Heart right ventricle (tissue), 16 donors: Measurements from ENCODE around the gene PRDX5. TPM values are rescaled to one million over a fixed set of nuclear protein-coding genes. Genes with fewer than 3 reads are reported as not detected.

Experiments used
- ATAC-seq, 8 donors: fragments of 200-7000 bp; cut with Tn5 transposase; one replicate each; pipeline ENCODE4 v1.9.1; 2020; ENCODE audit warnings: mild to moderate bottlenecking in 8 of 8, moderate library complexity in 8 of 8, moderate number of reproducible peaks in 1 of 8
- DNase-seq, 2 donors: peaks; one replicate each; pipeline ENCODE4 v3.0.0-alpha.2; 2020
- H3K27ac ChIP-seq, 10 donors: fragments of 200-600 bp; sonication (generic) in 2 of 10; one replicate each; pipeline versions ENCODE4 v1.5.0 to v1.8.0; 2020 to 2022; ENCODE audit warnings: mild to moderate bottlenecking in 3 of 10
- H3K27me3 ChIP-seq, 7 donors: fragments of 200-600 bp; one replicate each; pipeline ENCODE4 v1.8.0; 2021 to 2022; ENCODE audit warnings: mild to moderate bottlenecking in 2 of 7
- H3K36me3 ChIP-seq, 9 donors: fragments of 200-600 bp; sonication (generic) in 1 of 9; one replicate each; pipeline versions ENCODE4 v1.5.0 to v1.8.0; 2020 to 2022; ENCODE audit warnings: mild to moderate bottlenecking in 2 of 9
- H3K4me1 ChIP-seq, 9 donors: fragments of 200-600 bp; sonication (generic) in 1 of 9; one replicate each; pipeline versions ENCODE4 v1.5.0 to v1.8.0; 2020 to 2022; ENCODE audit warnings: mild to moderate bottlenecking in 4 of 9
- H3K4me3 ChIP-seq, 10 donors: fragments of 200-600 bp; sonication (generic) in 2 of 10; one replicate each; pipeline versions ENCODE4 v1.5.0 to v1.8.0; 2020 to 2022; ENCODE audit warnings: mild to moderate bottlenecking in 7 of 10, moderate library complexity in 2 of 10
- H3K9me3 ChIP-seq, 11 donors: fragments of 200-600 bp in 10 of 11; sonication (generic) in 2 of 11; one replicate each; pipeline versions ENCODE4 v1.5.0 to v1.8.0; 2013 to 2022; ENCODE audit warnings: mild to moderate bottlenecking in 2 of 11, control low read depth in 1 of 11, moderate library complexity in 1 of 11
- CTCF ChIP-seq, 9 donors: fragments of 200-600 bp; sonication (generic) in 2 of 9; IDR thresholded peaks; one replicate each; pipeline versions ENCODE4 v1.5.0 to v1.8.0; 2021 to 2022; ENCODE audit warnings: antibody characterized with exemption in 9 of 9, mild to moderate bottlenecking in 5 of 9, moderate library complexity in 1 of 9
- WGBS, 2 donors: extraction: QIAGEN DNeasy Blood & Tissue Kit; methylation state at CpG; one replicate each; pipeline ENCODE4 v1.1.7; 2013; ENCODE audit warnings: inconsistent platforms in 1 of 2; 5-methylcytosine and 5-hydroxymethylcytosine counted together
- intact Hi-C, 10 donors: fragments of 100-400 bp; cut with DNase I; formaldehyde crosslinking; loops; one replicate each; pipeline versions ENCODE4 v1.11.1 to v1.14.2; 2022
- polyA plus RNA-seq, 2 donors: library from polyadenylated mRNA; stranded (reverse); fragments of 200-250 nt; gene quantifications; one replicate each; pipeline ENCODE4 v1.2.3, GENCODE V29; 2013
- total RNA-seq, 10 donors: library from RNA; stranded (reverse); fragmentation: NEBNext Ultra II Directional in 3 of 10; extraction: Animal tissue kit (Norgen Biotek cat#: 25700) in 3 of 10; gene quantifications; one replicate each; pipeline versions ENCODE4 v1.2.1 to v1.2.4, GENCODE V29; 2021 to 2023
- donor health status: Arrhythmogenic right ventricular cardiomyopathy.
- donor health status: ischemic (EF 13 %, LVEDD 7.1; RV severe dilation, severe dysfunction).
- donor health status: healthy with polysubstance abuse.
- donor health status: DM: no; HTN: yes; CAD: no.
- donor health status: DM: no; HTN: no; CAD: no.
- donor health status: ischemic (EF 25% LVEDD 6.9; RV normal size, moderate dysfunction).
- donor health status: ischemic (EF 25% LVEDD 5.7; RV mildly dilated, moderate dysfunction).
- donor health status: healthy.
- donor health status: DM: yes; HTN: yes; CAD: no.
- donor health status: Ischemic cardiomyopathy.
- donor health status: ischemic (EF 35%, LVEDD 5.7; RV mildly dilated, moderate dysfunction).
- donor health status: nonischemic (EF 11% LVEDD 7.7; RV severe dilation, severe dysfunction).
- donor health status: DM: yes; HTN: yes; CAD: no.
- donor health status: PGD.
- donor health status: ischemic (EF 29% LVEDD 5.4; RV normal size, mild dysfunction).
- donor health status: nonischemic (EF 23%, LVEDD 6.1; RV moderate dilation, normal function).

The PRDX5 gene
- total and polyA plus RNA-seq, 12 donors, result 264 to 750 (median 292) TPM

- H3K36me3 ChIP-seq, result peaks cover 0 to 93% (median 62%) of the 10 kb centered on the region in 9 donors
- intact Hi-C loops, result no loop called here
- H3K4me3 ChIP-seq, result no peak overlapping the region
- no peak for DNase-seq
- peaks cover 0 to 16% (median 9%) of the 10 kb centered on the region in 9 donors for H3K4me1 ChIP-seq
- ATAC-seq, result no peak
- no peak overlapping the region for H3K27ac ChIP-seq
- TF ChIP-seq CTCF (IDR thresholded peaks at IDR 0.05), result no peak
- no peaks in the 10 kb centered on the region for H3K9me3 ChIP-seq
- 92 to 93% methylated on average over 6 of the region's 6 CpGs for WGBS, 2 donors
- H3K27me3 ChIP-seq, result no peaks in the 10 kb centered on the region
Observed at GRCh38 chr11:64364435-64364834, 46.5 kb downstream of the PRDX5 start.

- Histone ChIP-seq H3K4me3 (no peak overlapping the region), H3K4me1 (peaks cover 0 to 12% (median 4%) of the 10 kb centered on the region in 9 donors), H3K36me3 (peaks cover 0 to 98% (median 65%) of the 10 kb centered on the region in 9 donors), H3K27ac (no peak overlapping the region), H3K27me3 (no peaks in the 10 kb centered on the region), H3K9me3 (no peaks in the 10 kb centered on the region)
- WGBS, 2 donors, result 92 to 93% methylated on average over 4 of the region's 4 CpGs
- intact Hi-C loops, result no loop called here
- no peak for ATAC-seq
- no peak for TF ChIP-seq CTCF (IDR thresholded peaks at IDR 0.05)
- DNase-seq, result no peak
Observed at GRCh38 chr11:64364911-64365310, 47.0 kb downstream of the PRDX5 start.

GRCh38 chr11:64366751-64367150 is 48.8 kb downstream of the PRDX5 start:
- Histone ChIP-seq H3K27ac (no peak overlapping the region), H3K27me3 (no peaks in the 10 kb centered on the region), H3K4me1 (no peaks in the 10 kb centered on the region), H3K9me3 (no peaks in the 10 kb centered on the region), H3K36me3 (peaks cover 0 to 98% (median 59%) of the 10 kb centered on the region in 9 donors), H3K4me3 (no peak overlapping the region)
- intact Hi-C loops, result no loop called here
- DNase-seq, result no peak
- ATAC-seq, result no peak
- TF ChIP-seq CTCF (IDR thresholded peaks at IDR 0.05), result no peak
- WGBS, 2 donors, result 89 to 92% methylated on average over 1 of the region's 1 CpG

GRCh38 chr11:64367931-64368672 is 50.2 kb downstream of the PRDX5 start:
- ATAC-seq, result no peak
- H3K36me3 ChIP-seq, result peaks cover 0 to 90% (median 54%) of the 10 kb centered on the region in 9 donors

More at GRCh38 chr11:64367931-64368672, 50.2 kb downstream of the PRDX5 start:
- no peaks in the 10 kb centered on the region for H3K4me1 ChIP-seq
- intact Hi-C loops, result no loop called here
- H3K4me3 ChIP-seq, result no peak overlapping the region
- H3K9me3 ChIP-seq, result no peaks in the 10 kb centered on the region
- WGBS, 2 donors, result 85 to 88% methylated on average over 45 to 46 of the region's 46 CpGs
- no peak for TF ChIP-seq CTCF (IDR thresholded peaks at IDR 0.05)
- no peaks in the 10 kb centered on the region for H3K27me3 ChIP-seq
- no peak overlapping the region for H3K27ac ChIP-seq
- DNase-seq, result no peak
